ENCODE measurements around the gene ATG10.
"Not testable (repeated sequence)": the region's sequence is repeated elsewhere in the genome, so short reads cannot be mapped to it uniquely, and the experiment has no call there.

Gene ATG10

GRCh38 chr5:82119889-82120288, 148.1 kb downstream of the ATG10 start:
- DNase-seq (ENCODE audit: low read depth in 2 of 2) = no peak

DNA sequence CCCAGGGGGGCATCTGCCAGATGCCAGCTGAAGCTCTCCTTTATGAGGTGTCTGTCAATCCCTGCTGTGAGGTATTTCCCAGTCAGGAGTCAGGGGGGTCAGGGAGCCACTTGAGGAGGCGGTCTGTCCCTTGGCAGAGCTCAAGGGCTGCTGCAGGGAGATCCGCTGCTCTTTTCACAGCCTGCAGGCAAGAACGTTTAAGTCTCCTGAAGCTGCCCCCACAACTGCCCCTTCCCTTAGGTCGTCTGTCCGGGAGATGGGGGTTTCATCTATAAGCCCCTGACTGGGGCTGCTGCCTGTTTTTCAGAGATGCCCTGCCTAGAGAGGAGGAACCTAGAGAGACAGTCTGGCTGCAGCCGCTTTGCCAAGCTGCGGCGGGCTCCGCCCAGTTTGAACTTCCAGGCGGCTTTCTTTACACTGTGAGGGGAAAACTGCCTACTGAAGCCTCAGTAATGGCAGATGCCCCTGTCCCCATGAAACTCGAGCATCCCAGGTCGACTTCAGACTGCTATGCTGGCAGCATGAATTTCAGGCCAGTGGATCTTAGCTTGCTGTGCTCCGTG, 158.0 kb downstream of the ATG10 start:
- no peak for DNase-seq (ENCODE audit: low read depth in 2 of 2)

DNA sequence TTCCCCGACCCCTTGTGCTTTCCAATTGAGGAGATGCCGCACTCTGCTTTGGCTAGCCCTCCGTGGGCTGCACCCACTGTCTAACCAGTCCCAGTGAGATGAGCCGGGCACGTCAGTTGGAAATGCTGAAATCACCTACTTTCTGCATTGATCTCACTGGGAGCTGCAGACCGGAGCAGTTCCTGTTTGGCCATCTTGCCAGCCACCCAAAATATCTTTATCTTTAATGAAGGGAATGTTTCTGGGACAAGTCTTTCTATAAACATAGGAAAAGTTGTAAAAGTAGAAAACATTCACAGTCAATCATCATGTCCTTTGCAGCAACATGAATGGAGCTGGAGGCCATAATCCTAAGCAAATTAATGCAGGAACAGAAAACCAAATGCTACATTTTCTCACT, 158.8 kb downstream of the ATG10 start:
- DNase-seq (ENCODE audit: low read depth in 2 of 2) = no peak

GRCh38 chr5:82137205-82137604, 165.4 kb downstream of the ATG10 start:
- no peak for DNase-seq (ENCODE audit: low read depth in 2 of 2)

GRCh38 chr5:82139837-82140236, 168.0 kb downstream of the ATG10 start:
- not testable (repeated sequence) for DNase-seq (ENCODE audit: low read depth in 2 of 2)

DNA sequence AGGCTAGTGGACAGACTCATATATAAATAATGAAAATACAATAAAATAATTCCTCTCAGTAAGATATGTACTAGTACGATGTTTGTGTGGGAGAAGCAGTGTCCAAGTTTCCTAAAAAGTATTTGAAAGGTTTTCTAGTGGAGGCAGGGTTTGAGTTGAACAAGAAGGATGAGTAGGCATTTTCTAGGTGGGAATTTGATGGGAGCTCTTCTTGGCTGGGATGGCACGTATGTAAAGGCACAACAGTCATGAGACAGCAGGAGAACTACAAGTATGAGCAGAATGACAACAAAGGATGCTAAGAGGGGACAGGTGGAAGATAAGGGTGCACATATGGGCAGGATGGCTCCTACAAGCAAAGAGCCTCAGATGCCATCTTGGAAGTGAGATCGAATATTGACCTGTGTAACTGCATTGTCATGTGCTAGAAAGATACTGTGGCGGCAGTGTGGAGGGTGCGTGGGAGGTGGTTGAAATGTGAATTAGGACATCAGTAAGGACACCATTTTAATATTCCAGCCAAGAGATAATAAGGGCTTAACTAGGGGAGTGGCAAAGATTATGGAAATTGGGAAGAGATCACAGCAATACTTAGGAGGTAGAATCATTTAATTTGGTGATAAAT, 170.5 kb downstream of the ATG10 start:
- no peak for DNase-seq (ENCODE audit: low read depth in 2 of 2)

DNA sequence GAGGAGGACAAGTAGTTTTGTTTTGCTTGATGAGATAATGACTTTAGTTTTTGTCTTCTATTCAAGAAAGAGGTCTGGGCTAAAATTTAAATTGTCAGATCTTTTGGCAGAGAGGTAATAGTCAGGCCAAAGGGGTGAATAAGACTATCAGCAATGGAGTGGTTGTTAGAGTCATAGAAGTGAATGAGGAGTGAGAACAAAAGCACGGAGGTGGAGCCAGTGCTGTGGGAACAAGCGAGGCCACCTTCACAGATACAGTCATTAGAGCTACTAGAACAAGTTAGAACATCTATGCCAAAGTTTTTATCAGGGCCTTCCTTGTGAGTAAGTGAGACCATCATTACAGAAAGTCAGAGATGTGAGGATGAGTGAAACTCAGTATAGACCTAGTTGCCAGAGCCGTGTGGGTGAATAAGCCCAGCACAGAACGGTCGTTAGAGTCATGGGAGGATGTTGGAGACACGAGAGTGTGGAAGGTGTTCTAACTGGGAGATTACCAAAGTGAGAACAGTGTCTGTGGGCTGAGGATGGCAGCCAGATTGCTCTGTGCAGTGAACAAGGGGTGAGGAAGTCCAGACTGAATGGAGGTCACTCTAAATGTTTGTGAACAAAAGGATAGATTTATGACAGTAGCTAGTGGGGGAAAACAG, 171.2 kb downstream of the ATG10 start:
- no peak for DNase-seq (ENCODE audit: low read depth in 2 of 2)

DNA sequence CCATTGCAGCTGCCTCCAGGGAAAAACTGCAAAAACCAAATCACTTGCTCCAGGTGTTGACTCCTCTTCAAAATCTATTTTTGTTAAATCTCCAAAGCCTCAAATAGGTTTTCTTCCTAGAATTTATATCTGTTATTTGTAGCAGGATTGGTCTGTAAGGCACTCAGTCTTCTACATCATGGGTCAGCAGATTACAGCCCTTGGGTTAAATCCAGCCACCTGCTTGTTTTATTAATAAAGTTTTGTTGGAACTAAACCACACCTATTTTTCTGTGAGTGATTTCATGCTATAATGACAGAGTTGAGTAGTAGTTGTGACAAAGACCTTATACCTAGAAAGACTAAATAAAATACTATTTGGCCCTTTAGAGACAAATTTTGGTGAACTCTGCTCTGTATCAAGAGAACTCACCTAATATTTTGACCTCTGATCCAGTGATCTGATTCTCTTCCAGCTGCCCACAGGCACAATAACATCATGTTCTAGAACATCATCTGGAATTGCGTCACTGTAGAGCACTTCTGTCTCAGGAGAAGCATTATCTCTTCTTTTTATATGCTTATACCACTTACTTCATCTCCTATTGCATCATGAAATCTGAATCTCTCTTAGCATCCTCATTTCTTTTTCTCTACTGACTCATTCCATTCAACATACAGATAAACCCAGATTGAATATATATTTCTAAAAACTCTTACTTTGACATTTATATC, 176.2 kb downstream of the ATG10 start:
- peak in 1 of 2 experiments; percentile 37 for DNase-seq (ENCODE audit: low read depth in 2 of 2)

- DNase-seq (ENCODE audit: low read depth in 2 of 2) = no peak
Measured at GRCh38 chr5:82149434-82149833, 177.6 kb downstream of the ATG10 start.

DNA sequence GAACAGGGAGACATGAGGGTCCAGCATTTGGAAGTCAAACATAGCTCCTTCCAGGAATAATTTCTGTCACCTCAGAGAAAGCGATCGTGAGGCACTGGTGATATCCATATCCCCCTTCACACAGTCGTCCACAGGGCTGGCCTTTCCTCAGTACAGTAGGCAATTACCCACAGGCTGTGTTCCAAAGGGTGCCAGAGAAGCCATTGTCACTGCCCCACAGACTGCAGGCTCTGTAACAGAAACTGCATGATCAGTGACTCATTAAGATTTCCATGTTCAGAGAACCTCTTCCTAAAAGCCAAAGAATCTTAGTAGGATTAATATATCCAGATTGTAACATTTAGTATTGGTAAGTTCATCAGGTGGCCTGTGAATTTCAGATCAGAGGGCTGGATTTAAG, 178.7 kb downstream of the ATG10 start:
- DNase-seq (ENCODE audit: low read depth in 2 of 2) = no peak

GRCh38 chr5:82151204-82151603, 179.4 kb downstream of the ATG10 start:
- DNase-seq (ENCODE audit: low read depth in 2 of 2) = no peak

DNA sequence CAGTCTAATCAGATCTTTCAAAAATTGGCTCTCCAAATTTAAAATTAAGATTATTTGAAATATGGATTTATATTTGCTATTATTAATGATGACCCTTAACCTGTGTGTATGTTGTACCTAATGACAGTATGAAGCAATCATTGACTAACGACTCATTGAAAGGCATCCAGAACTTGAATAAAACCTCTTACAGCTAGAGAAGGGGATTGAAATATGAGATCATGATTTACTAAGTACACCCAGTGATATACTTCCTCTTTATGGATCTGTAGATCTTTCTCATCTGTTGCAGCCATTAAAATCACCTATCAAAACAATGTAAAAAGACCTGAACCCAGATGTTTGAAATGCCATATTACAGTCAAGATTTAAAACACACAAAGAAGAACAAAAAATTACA, 179.8 kb downstream of the ATG10 start:
- DNase-seq (ENCODE audit: low read depth in 2 of 2) = no peak

DNA sequence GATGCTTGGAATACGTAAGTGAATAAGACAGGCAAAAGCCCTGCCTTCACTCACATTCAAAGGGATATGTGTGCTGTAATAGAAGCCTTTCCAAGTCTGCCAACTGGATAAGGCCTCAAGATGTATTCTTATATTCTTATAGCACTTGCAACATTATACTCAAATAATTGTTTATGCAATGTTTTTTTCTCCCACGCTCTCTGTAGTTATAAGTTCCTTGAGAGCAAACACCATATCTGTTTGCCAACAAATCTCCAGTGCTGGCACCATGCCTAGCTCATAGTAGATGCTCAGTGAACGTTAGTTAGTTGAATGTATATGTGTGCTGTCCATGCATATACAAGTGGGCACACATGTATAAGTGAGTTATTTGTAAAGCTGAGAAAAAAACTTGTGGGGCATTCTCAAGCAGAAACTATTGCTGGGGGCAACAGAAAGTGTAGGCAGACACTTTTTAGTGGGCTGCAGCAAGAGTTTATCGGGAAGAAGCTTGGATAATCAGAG, 181.2 kb downstream of the ATG10 start:
- no peak for DNase-seq (ENCODE audit: low read depth in 2 of 2)

- DNase-seq (ENCODE audit: low read depth in 2 of 2) = no peak
Measured at GRCh38 chr5:82154776-82155175, 183.0 kb downstream of the ATG10 start.

DNA sequence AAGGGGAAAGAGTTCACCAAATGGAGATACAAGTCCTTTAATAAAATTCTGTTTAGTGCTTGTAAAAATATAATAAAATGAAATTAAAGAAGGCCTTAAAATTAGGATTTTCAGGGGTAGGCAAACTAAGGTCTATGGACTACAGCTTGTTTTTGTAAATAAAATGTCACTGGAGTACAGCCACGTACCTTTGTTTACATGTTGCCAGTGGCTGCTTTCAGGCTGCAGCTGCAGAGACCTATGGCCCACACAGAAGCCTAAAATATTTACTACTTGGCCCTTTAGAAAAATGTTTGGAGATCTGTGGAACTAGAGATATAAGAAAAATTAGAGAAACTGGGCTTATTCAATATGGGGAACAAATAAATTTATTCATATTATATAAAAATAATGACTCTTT, 183.5 kb downstream of the ATG10 start:
- no peak for DNase-seq (ENCODE audit: low read depth in 2 of 2)

DNA sequence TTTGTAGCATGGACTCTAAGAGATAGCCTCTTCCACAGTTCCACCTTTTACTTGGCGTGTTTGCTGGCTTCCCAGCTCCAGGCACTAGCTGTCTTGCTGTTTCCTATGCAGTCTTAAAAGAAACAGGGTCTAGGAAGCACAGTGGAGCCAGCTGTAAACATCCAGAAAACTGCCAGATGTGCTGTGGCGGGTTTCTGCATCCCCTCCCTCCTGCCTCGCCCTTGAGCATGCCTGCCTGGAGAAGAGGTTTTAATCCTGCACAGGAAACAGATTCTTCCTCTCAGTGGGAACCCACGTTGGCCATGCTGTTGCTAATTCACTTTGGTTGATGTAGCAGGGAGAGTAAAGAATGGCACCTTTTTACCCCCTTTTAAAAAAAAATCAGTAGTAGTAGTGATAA, 185.1 kb downstream of the ATG10 start:
- no peak for DNase-seq (ENCODE audit: low read depth in 2 of 2)

- peak in 1 of 2 experiments; percentile 33 for DNase-seq (ENCODE audit: low read depth in 2 of 2)
Measured at GRCh38 chr5:82158755-82159413, 187.1 kb downstream of the ATG10 start.

DNA sequence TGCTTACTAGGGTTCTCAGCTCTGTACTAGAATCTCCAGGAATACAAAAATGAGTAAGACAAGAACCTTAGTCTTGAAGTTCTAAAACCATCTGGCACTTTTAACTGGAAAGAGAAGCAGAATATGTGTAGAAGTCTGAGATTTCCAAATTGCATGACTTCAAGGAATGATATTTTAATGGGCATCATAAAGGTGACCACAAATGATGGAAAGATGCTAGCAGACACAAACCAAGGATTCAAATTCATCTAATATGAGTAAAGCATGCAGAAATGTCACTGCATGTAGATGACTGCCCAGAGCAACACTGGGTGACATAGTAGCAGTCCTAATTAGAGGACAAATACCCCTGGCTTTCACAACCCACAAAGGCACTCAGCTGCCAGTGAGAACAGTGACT, 189.1 kb downstream of the ATG10 start:
- DNase-seq (ENCODE audit: low read depth in 2 of 2) = no peak

- DNase-seq (ENCODE audit: low read depth in 2 of 2) = no peak
Measured at GRCh38 chr5:82162573-82162972, 190.8 kb downstream of the ATG10 start.

DNA sequence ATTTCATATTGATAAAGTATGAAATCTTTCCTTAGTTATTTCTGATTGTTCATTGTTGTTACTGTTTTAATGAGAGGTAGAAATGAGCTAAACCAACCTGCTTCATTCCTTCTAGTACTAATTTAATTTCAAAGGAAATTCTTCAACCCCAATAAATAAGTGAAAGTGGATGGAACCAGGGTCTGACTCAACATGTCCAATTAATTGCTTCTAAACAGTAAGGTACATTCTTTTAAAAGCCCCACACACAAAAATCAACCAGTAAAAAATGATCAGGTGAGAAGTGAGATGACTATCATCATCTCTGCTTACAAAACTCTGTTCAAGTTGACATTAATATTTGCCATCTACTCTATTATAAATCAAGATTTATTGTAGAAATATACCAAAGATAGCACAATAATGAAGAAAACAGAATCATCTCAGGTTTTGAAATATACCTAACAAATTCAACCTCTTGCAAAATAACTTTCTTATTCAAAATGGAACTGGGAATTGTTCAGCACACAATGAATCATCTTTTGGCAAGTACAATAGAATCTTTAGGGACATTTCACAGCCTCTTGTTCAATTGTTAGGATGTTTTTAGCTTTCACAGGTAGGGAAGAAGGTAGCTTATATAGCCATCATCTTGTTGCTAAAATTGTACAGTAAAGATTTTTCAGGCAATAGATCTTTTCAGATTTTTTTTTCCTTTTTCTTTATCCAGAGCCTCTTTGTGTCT, 191.8 kb downstream of the ATG10 start:
- DNase-seq (ENCODE audit: low read depth in 2 of 2) = no peak

DNA sequence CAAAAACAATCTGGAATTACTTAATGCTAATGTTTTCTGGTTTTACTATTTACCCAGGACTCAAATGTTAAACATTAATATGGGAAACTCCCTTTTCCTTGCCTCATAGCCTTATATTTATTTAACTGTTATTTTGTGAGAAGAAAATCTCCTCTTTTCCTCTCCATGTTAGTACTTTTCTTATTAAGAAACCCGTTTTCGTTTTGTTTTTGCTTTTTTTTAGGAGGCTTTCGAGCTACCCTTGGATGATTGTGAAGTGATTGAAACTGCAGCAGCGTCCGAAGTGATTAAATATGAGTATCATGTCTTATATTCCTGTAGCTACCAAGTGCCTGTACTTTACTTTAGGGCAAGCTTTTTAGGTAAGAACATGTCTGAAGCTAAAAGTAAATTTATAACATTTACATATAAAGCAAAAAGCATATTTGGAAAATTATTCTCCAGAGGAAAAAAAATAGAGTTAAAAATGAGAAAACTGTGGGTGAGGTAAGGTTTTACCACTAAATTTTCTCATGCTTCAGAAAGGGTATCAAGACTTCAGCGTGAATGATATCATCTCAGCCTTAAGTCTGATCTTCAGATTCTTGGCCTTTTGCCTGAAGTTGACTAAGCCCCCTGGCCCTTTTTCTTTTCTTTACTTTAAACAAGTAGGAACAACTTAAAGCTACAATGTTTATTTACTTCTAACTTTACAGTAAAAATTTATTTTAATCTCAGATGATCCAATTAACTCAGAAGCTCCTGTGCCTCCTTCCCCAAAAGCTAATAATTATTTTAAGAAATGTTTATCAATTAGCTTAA, 192.6 kb downstream of the ATG10 start:
- DNase-seq (ENCODE audit: low read depth in 2 of 2) = peak; percentile 58 to 65

Measured in fibroblast of skin of left biceps (primary cell).